GM21515 (cell line): ENCODE measurements around the gene FOXO3.

Source experiments
- ATAC-seq: cut with Tn5 transposase; IDR thresholded peaks from one replicate; pipeline ENCODE4 v1.9.1; 2021; ENCODE audit not compliant: unreplicated experiment

Gene FOXO3

DNA sequence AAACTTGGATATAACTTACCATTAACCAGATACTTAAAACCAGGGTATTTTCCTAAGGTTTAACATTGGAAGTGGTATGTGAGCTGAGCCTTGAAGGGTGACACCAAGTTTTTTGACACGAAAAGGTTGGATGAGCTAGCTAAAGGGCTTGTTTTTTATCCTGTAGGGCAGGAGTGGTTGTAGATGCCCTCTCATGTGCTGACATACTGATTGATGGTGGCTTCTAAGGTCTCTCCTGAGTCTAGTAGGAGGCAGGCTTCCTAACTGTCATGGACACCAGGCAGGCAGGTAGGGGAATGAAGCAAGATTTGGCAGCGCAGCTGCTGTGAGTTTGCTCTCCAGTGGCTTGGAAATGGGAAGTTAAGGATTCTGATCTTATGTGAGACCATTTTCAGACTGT is 66.1 kb downstream of the FOXO3 start:
- no peak for ATAC-seq

DNA sequence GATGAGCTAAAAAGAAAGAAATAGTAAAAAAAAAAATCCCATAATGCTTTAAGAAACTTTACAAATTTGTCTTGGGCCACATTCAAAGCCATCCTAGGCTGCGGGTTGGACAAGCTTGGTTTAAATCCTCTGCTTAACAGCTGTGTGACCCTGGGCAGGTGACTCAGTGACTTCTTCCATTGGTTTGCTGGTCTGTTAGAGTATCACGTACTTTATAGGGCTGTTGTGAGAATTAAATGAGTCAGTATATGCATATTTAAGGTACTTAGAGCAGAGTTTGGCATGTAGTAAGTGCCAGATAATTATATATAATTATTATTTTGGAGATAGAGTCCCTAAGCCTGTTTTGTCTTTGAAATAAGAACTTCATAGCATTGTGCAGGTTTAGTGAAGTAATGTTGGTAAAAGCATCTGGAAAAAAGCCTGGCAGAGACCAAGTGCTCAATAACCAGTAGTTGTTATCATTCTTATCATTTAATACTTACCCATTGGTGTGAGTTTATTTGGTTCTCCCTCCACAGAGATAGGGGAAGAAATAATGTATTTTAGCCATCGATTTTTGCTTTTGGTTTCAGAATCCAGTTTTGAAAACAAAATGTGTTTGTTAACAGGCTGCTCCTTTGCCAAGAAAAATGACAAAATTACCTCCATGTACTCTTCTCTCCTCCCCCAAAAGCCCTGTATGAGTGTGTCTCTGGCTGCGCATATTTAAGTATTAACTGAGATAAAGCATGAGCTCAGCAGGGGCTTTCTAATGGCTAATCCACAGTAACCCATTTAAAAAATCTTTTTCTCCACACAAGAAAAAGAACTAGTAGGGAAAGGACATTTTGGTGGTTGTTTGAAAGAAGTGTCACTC is 67.2 kb downstream of the FOXO3 start:
- no peak for ATAC-seq

DNA sequence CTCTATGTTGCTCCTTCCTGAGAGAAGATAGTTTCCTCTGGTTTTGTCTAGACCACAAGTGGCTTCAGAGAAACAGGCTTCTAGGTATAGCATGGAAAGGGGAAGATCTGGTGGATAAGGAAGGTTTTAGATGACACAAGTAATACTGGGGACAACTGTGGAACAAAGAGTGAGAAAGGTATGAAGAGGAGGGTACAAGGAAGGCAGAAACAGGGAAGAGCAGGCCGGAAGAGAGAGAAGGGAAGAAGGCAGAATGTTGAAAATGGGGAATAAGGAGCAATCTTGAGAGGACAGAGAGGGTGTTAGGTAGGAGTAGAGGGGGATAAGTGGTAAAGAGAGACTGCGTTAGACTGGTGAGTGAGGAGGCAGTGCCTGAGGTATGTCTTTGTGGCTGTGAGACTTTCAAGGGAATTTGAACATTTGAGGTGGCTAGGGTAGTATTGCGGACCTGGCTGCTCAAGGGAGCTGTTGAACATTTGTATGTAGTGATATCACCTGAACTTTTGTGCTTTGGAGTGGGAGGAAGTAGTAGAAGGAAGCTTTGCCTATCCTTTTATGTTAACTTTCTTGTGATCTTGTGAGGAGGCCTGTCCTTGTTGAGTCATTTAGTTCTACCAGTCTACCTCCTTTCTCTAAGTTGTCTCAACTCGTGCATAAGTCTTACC is 69.5 kb downstream of the FOXO3 start:
- ATAC-seq = no peak

DNA sequence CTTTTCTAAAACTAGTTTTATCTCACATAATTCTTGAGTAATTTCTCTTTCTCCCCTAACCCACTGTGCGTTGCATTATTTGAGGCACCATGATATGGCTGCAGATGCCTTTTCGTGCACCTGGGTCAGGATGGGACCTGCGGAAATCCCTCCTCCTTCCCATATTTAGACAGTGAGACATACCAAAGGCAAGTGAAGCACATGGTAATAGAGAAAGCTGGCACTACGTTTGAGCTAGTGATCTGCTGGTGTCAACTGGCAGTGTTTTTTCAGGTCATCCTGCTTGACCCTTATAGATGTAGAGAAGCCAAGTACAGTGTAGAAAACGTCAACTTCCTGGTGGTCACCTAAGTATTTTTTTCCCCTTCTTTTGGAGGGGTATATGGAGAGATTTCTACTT is 71.7 kb downstream of the FOXO3 start:
- no peak for ATAC-seq

DNA sequence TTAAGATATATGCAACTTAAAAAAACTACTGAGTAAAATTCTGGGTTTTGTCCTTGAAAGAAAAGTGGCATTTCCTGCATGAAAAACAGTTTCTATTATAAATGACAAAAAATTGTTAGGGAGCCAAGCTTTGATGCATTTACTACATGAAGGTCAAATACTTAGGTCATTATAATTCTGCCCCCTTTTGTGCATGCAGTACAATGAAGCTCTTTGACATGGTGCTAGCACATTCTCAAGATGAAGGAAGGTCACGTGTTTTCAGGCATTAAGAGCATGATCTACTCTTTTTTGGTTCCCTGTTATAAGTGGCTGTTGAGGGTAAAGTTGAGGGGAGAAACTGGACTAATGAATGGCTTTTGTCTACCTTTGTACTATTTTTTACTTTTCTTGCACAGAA is 72.7 kb downstream of the FOXO3 start:
- no peak for ATAC-seq

DNA sequence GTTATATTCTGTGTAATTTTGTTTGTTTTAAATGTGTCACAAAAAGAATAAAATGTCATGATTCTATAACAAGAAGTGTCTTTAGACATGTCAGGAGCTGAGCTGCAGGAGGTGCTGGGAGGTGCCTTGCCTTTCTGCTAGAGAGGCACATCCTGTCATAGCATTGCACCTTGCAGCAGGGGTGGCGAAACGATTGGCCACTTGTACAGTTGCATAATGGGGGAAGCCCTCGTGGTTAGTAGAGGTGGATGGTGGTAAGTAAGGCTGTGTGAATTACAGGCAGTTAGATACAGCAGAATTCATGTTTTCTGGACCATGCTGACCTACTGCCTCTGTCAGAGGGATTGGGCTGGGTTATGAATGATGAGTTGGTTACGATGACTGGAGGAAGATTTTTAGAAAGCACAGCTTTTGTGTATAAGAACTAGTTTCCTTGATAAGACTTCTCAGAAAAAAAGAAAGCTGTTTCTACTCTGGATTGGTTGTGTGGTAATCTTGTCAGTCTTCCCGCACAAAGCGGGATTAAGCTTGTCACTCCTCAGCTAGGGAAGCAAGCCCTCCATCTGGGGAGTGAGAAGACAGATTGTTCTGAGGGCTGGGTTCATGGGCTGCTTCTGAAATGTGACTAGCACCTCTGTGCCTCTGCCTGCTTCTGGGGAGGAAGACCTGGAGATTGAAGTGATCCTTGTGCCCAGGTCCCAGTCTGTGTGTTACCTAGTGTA is 74.9 kb downstream of the FOXO3 start:
- ATAC-seq = no peak

DNA sequence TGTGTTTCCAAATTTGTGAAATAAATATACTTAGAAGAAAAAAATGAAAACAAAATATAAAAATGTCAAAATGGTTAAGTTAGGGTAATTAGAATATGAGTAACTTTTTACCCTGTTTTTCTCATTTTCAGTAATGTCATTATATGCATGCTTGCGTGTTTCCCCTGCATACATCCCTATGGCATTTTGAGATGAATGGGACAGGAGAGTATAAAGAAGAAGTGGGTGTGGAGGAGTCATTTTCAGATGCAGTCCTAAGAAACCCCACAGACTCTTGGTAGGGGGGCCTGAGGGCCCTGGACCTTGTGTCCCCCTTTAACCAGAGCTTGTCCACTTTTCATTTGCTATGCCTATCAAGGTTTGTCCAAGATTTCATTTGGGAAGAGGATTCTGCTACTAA is 77.2 kb downstream of the FOXO3 start:
- ATAC-seq = no peak

DNA sequence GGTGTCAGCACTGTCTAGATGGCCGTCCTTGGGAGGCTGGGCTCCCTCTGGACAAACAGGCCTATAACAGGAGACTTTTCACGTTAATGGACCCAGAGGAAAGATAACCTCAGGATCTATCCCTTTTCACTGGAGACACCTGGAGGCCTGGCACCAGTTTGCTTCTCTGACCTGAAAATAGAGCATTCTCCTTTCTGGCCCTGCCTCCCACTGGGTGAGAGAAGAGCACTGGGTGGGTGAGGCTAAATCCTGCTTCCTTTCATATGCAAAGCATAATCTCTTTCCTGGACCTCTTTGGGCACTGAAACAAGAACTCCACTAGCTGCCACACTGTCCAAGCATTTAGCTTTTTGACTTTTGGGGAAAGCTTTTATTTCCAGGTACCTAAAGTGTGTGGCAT is 78.3 kb downstream of the FOXO3 start:
- ATAC-seq = no peak

DNA sequence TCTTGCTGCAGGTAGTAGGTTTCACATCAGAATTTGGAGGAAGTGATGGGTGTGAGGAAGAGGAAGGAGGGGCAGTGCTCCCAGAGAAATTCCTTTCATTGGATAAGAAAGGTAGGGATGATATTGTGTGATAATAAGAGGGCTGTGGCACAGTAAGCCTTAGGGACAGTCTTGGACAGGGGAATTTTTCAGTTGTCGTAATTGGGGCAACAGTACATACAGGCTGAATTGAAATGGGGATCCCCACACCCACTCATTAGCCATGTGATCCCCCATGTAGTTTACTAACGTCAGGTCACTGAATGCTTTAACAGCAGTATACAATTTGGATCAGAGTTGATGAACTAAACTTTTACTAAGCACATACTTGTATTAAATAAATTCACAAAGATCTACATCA is 79.4 kb downstream of the FOXO3 start:
- no peak for ATAC-seq

DNA sequence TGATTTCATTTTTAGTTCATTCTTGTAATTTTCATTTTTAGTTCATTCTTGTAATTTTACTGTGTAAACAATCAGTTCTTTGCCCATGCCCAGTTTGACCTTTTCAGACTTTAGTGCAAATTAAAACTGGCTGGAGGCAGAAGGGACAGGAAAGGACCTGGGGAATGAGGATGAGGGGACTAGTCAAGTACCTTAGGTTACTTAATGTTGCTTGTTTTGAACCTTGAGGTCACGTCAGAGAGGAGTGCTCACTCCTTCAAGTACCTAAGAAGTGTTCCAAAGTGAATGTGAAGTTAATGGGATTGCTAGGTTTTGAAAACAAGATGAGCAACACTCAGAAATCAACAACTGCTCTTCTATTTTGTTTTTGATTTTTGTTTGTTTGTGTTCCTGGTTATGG is 82.5 kb downstream of the FOXO3 start:
- ATAC-seq = no peak

DNA sequence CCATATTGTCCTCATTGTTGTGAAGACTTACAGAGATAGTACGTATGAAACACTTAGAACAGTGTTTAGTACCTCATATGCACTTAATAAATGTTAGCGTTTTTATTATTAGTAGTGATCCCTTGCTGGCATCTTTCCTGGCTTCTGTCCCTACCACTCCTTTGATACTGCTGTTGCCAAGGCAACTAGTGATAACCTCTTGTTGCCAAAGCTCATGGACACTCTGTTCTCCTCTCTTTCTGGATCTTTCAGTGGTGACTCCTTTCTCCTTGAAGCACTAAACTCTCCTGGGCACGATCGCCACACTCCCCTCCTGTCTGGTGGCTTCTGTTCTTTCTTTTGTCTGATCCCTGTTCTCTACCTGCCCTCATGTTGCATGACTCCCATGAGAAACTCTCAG is 83.5 kb downstream of the FOXO3 start:
- no peak for ATAC-seq

DNA sequence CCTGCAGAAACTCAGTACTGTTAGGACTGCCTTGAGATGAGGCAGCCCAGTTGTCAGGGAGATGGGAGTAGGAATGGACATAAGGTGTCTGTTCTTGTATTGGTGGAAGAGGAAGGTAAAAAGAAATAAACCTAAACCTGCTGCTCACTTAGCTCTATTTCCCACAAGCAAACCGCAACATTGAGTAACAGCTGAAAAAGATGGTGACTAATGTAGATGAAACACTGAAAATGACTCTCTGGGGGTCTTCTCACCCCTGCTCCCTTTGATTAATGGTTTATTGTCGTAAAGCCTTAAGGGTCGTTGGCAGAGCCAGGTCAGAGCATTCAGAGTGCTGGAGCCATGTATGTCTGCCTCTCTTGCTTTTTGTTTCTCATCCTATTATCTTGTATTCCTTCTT is 87.5 kb downstream of the FOXO3 start:
- ATAC-seq = no peak

DNA sequence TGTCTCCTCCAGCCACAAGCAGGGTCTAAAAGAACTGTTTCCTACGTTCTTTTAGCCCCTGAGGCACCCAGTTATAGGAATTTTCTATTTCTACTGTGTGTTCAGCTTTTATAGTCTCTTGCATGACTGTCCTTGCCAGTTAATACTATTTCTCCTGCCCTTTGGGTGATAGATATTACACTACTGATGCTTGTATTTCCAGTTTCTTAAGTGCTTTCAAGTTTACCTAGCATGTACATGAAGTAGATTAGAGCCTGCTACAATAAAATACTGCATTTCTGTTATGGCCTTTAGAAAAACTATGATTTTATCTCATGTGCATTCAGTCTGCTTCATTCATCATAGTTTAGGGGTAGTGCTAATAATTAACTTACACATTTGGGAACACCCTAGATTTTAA is 89.6 kb downstream of the FOXO3 start:
- ATAC-seq = no peak

DNA sequence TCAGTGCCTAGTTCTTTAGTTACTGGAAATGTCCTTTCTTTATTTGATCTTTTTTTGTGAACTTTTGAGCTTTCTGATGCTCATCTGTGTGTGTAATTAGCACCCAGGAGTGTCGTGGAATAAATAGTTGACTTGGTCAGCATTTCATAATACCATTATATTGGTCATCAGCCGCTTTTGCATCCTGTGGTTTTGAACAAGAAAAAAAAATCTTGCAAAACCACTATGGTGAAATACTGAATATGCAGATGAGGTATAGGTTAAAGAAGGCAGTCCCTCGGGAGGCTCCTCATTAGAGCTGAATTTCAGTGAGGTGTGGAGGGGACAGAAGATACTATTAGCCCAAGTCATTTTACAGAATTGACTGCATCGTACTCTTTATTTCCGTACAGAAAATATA is 90.1 kb downstream of the FOXO3 start:
- no peak for ATAC-seq

DNA sequence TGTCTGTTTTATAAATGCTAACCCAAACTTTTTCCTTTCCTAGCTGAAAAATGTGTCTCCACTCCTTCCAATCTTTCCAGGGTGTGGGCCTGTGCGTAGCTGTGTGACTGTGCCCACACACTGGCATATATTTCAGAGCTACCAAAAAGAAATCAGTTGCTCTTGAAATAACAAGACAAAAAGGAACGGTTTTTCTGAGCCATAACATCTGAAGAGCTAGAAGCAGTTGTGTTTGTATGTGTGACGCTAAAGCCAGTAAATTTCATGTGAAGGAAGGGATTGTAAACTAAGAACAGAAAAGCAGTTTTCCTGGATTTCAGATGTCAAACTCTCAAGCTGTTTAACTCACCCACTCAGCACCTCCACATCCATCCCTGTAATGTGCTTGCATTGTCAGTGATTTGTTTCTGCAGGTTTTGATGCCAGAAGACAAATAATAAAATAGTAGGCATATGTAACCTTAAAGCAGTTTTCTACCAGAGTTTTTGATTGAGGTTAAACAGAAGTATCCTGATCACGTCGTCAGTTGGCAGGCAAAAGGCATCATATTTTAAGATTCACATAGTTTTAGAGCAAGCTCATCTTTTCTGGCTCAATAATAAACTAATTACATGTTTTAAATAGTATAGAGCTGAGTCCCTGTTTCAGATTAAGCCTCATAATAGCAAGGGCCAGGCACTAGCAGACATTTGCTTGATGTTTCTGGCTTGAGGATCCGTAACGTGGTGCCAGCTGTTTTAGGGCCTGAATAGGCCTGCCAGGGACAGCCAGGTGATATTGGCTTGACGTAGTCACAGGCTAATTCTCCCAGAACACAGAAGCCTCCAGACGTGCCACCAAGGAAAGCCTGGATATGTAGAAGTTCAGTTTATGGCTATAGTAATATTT is 90.9 kb downstream of the FOXO3 start:
- no peak for ATAC-seq

DNA sequence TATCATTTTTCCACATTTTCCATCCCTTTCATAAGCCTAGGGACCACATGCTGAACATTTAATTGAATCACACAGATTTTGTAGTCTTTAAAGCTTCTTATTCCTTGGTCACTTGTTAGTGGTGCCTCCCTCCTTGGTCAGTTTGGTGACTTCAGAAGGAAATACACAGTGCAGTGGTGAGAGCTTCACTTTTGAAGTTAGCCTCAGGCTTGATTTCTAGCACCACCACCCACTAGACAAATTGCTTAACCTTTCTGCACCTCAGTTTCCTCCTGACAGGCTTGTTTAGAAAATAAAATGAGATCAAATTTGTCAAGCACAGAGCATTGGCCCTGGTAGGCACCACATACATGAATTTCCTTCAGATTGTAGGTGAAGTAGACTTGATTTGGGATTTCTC is 91.7 kb downstream of the FOXO3 start:
- ATAC-seq = no peak

DNA sequence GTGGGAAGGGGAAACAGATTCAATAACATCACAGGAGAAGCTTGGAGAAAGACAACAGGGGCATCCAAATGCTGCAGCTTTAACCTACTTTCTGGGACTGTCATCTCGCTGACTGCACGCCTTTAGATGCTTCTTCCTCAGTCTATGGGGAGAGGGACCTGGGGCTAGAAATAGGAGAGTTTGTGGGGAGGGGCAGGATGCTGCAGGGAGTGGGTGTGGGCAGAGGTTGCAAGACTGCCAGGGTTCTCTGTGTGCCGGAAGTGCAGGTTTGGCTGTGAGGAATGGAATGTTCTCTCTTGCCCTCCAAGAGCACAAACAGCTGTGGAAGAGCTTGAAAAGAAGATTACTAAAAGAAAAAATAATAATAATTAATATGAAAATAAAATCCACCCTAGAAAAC is 93.2 kb downstream of the FOXO3 start:
- ATAC-seq = no peak

DNA sequence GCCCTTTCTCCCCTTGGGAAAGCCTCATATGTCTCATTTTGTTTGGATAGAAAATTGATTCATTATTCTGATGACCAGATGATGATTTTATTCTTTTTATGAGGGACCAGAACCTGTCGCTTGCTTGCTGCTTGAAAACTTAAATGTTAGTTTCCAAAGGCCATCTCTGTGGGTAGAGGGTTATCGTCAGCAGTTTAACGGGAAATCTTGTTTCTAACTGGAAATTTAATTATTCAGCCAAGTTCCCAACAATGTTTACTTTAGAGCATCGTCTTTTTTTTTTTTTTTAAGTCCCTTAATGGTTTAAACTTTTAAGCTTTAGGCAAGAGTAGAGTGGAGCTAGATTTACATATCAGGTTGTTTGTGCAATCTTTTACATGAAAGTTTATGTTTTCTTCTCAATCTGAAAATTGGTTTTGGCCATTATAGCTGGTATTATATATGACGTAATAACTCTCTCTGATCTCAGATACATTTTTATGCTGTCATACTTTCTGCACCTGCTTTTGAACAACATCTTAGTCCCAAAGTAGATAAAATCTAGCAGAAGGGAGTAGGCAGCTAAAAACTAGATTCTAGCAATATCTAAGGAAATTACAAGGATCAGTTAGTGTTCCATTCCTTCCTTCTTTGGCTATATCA is 93.9 kb downstream of the FOXO3 start:
- no peak for ATAC-seq

DNA sequence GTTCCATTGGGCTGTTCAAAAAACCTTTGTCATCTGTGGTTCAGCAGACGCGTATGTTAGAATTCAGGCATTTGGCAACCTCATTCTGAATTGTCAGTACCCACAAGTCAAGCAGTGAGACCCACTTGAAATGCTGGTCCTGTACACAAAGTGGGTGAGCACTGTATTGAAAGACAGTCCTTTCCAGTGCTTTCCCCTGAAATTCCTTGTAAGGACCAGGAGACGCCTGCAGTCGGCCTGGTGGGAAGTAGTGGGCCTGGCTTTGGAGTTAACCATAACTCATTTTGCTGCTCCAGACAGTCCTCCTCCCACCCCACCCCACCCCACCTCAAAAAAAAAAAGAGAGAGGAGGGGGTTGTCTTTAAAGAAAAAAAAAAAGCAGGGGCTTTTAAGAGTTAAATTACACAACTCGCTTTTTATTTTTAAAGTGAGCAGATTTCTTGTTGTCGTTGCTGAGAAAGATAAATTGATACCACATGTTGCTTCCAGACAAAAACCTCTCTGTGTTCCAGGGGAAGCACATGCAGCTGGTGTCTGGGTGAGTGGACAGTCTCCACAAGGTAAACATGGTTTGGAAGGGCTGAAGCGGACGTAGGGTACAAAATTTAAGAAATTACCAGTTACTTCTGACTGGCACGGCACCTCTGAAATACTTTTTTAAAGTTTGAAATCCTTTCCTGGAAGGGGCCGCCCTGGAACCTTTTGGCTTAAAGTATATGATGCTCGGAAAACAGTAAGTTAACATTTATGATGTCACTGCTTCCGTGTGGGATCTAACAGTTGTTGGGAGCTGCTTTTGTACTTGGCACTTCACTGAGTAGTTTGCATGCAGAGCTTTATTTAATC is 95.3 kb downstream of the FOXO3 start:
- ATAC-seq = no peak

DNA sequence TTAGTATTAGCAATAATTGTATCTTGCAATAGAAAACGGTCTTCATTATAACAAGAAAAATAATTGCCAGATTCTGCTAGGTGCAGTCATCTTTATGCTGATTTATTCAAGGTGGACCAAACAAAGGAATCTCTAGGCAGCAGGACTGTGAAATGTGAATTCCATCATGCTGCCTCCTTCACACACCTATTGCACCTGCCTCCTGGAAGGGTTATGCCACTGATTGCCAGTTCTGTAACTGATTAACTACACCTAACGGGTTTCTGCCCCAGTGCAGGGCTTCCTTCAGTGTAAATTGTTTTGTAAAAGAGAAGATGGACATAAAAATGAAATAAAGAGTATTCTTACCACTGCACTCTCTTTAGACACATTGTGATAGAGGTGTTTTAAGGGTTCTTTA is 96.1 kb downstream of the FOXO3 start:
- no peak for ATAC-seq
